Breast epithelium (tissue), 4 donors: Measurements from ENCODE around the gene PCDH7. TPM values are rescaled to one million over a fixed set of nuclear protein-coding genes. Genes with fewer than 3 reads are reported as not detected.
A peak's percentile ranks its signal among the peaks of the same experiment; 100 is the strongest.

ENCODE experiments used
- DNase-seq, 2 donors: peaks; one replicate each; pipeline ENCODE4 v3.0.0-alpha.2; 2019; ENCODE audit warnings: low spot score in 2 of 2
- H3K27ac ChIP-seq, 2 donors: fragments of 200-600 bp; sonication (generic) in 1 of 2; one replicate each; pipeline ENCODE4 v1.5.1; 2016 to 2019; ENCODE audit warnings: mild to moderate bottlenecking in 1 of 2
- H3K27me3 ChIP-seq, 2 donors: fragments of 200-600 bp; sonication (generic) in 1 of 2; one replicate each; pipeline versions ENCODE4 v1.5.1 to v1.6.0; 2017 to 2019; ENCODE audit warnings: control low read depth in 1 of 2, mild to moderate bottlenecking in 1 of 2
- H3K36me3 ChIP-seq: fragments of 200-600 bp; one replicate; pipeline ENCODE4 v1.5.1; 2019
- H3K4me1 ChIP-seq, 2 donors: fragments of 200-600 bp; sonication (generic); one replicate each; pipeline ENCODE4 v1.5.1; 2016 to 2019; ENCODE audit warnings: control low read depth in 1 of 2
- H3K4me3 ChIP-seq, 3 donors: fragments of 200-600 bp; sonication (generic); 1 replicate in 2 of 3; 2 replicates in 1 of 3; pipeline ENCODE4 v1.5.1; 2016 to 2019; ENCODE audit warnings: mild to moderate bottlenecking in 3 of 3, moderate library complexity in 2 of 3
- H3K9me3 ChIP-seq, 2 donors: fragments of 200-600 bp; sonication (generic) in 1 of 2; one replicate each; pipeline ENCODE4 v1.5.1; 2016 to 2019; ENCODE audit warnings: control low read depth in 1 of 2
- POLR2A ChIP-seq: fragments of 450-650 bp; IDR thresholded peaks from one replicate; pipeline ENCODE4 v1.6.1; 2016; ENCODE audit warnings: antibody characterized with exemption, mild to moderate bottlenecking, moderate library complexity
- POLR2AphosphoS5 ChIP-seq, 3 donors: sonication (generic); formaldehyde crosslinking; IDR thresholded peaks; one replicate each; pipeline ENCODE4 v1.6.1; 2017; ENCODE audit warnings: antibody characterized with exemption in 3 of 3
- intact Hi-C: fragments of 100-400 bp; cut with DNase I; formaldehyde crosslinking; loops from one replicate; pipeline ENCODE4 v1.15.1; 2023; ENCODE audit warnings: low total_unique reads
- total RNA-seq, 3 donors: library from RNA; depleted of rRNA; stranded (reverse); fragments of >200 nt; gene quantifications; one replicate each; pipeline ENCODE4 v1.1.0, GENCODE V29; 2016
- TF ChIP-seq, protein P1 (sequence below), 3 donors: fragments of 450-650 bp; IDR thresholded peaks; one replicate each; pipeline ENCODE4 v1.5.1; 2016 to 2017; ENCODE audit warnings: antibody characterized with exemption in 3 of 3, mild to moderate bottlenecking in 3 of 3, moderate library complexity in 3 of 3

Gene PCDH7
- total RNA-seq, 3 donors from 2014 or later = 6.1 to 30.9 (median 14.4) TPM

DNA sequence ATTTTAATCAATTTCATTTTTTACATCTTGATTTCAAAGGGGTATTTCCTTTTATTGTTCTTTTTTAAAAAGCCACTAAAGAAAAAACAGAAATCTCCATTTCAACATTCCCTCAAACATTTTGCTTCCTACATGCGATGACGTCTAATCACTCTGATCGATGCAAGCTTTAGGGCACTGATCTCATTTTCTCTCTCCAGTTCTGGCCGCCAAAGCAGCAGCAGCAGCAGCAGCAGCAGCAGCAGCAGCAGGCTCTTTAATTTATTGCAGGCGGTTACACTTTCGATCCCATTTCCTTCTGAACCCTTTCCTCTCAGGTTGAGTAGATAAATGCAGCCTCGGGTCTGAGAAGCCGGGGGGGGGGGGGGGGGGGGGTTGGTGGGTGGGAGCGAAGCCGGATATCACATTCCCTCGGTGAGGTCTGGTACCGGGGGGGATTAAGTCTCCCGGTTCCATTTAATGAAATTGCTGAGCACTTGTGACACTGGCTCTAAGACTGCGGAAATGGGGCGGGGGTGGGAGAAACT, 3.4 kb upstream of the PCDH7 start:
- intact Hi-C loops = no loop called here
- TF ChIP-seq POLR2A (no peak), POLR2AphosphoS5 (IDR thresholded peaks at IDR 0.05) (no peak)
- TF ChIP-seq, protein P1, sequence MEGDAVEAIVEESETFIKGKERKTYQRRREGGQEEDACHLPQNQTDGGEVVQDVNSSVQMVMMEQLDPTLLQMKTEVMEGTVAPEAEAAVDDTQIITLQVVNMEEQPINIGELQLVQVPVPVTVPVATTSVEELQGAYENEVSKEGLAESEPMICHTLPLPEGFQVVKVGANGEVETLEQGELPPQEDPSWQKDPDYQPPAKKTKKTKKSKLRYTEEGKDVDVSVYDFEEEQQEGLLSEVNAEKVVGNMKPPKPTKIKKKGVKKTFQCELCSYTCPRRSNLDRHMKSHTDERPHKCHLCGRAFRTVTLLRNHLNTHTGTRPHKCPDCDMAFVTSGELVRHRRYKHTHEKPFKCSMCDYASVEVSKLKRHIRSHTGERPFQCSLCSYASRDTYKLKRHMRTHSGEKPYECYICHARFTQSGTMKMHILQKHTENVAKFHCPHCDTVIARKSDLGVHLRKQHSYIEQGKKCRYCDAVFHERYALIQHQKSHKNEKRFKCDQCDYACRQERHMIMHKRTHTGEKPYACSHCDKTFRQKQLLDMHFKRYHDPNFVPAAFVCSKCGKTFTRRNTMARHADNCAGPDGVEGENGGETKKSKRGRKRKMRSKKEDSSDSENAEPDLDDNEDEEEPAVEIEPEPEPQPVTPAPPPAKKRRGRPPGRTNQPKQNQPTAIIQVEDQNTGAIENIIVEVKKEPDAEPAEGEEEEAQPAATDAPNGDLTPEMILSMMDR (IDR thresholded peaks at IDR 0.05) = no peak
- Histone ChIP-seq H3K27me3 (peaks cover 0 to 11% of the 10 kb centered on the region in 2 donors), H3K4me3 (peak overlapping the region; percentile 53 to 76 (median 61)), H3K4me1 (no peaks in the 10 kb centered on the region), H3K36me3 (no peaks in the 10 kb centered on the region), H3K27ac (peak overlapping the region in 1 of 2 donors; percentile 32), H3K9me3 (no peaks in the 10 kb centered on the region)
- no peak for DNase-seq

DNA sequence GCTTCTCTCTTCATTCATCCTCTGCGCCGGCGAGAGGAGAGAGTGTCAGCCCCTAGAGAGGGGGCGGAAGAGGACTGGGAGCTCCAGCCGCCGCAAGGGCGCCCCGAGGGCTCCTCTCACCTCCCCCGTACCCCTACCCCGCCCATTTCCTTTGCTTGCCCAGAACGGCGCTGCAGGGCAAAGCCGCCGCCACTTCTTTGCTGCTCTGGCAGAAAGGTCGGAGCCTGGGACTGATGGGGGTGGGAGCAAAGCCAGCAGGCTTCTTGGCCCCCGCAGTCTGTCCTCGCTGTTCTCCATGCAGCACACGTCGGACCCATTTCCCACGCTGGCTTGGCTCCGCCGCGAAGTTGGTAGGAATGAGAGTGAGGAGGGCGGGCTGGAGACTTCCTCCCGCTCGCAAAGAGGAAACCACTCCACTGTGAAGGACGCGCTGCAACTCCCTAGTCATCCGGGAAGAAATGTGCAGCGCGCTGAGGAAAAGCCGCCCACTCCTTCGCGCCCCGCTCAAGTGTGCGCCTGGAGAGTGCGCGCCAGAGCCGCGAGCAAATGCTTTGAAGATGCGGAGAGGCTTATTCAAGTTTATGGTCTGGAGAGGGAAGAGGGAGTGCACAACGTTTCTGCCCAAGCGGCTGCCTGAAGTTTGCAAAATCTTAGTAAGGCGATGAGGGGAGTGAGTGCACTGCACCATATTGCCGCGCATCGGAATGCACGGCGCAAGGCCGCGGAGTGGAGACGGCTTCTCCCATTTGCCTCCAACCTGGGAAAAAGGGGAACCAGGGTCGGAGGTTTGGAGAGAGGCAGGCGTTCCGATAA, 2.8 kb upstream of the PCDH7 start:
- no peak for DNase-seq
- TF ChIP-seq POLR2AphosphoS5 (IDR thresholded peaks at IDR 0.05) (no peak), POLR2A (no peak)
- TF ChIP-seq, protein P1 (IDR thresholded peaks at IDR 0.05) = no peak
- Histone ChIP-seq H3K27me3 (peaks cover 0 to 11% of the 10 kb centered on the region in 2 donors), H3K4me3 (peak overlapping the region; percentile 53 to 76 (median 61)), H3K36me3 (no peaks in the 10 kb centered on the region), H3K9me3 (no peaks in the 10 kb centered on the region), H3K27ac (peak overlapping the region in 1 of 2 donors; percentile 32), H3K4me1 (no peaks in the 10 kb centered on the region)
- intact Hi-C loops = no loop called here

DNA sequence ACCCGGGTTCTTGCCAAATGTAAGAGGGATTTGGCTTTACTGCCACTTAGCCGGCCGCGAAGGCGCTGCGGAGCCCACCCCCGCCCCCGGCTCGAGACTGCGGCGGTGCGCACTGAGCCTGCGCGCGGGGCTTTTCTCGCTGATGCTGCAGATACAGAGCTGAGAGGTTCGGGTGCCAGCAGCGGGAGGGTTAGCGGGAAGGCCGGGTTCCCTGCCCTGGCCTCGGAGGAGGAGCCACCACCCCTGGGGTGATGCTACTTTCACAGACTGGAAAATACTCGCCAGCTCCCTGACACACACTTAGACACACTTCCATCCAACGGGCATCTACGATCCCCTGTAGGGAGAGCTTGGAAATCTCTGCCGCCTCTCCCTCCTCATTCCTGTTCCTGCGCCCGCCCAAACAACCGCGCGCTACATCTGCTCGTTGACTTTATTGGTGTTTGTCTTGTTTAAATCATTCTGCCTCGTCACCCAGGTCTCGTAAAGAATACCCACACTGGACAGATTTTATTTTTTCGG, 2.1 kb upstream of the PCDH7 start:
- Histone ChIP-seq H3K4me1 (no peaks in the 10 kb centered on the region), H3K27me3 (peaks cover 0 to 11% of the 10 kb centered on the region in 2 donors), H3K27ac (peak overlapping the region; percentile 14 to 15), H3K36me3 (no peaks in the 10 kb centered on the region), H3K9me3 (no peaks in the 10 kb centered on the region), H3K4me3 (peak overlapping the region; percentile 53 to 76 (median 61))
- DNase-seq = no peak
- intact Hi-C loops = no loop called here
- TF ChIP-seq POLR2A (no peak), POLR2AphosphoS5 (IDR thresholded peaks at IDR 0.05) (no peak)
- TF ChIP-seq, protein P1 (IDR thresholded peaks at IDR 0.05) = no peak

DNA sequence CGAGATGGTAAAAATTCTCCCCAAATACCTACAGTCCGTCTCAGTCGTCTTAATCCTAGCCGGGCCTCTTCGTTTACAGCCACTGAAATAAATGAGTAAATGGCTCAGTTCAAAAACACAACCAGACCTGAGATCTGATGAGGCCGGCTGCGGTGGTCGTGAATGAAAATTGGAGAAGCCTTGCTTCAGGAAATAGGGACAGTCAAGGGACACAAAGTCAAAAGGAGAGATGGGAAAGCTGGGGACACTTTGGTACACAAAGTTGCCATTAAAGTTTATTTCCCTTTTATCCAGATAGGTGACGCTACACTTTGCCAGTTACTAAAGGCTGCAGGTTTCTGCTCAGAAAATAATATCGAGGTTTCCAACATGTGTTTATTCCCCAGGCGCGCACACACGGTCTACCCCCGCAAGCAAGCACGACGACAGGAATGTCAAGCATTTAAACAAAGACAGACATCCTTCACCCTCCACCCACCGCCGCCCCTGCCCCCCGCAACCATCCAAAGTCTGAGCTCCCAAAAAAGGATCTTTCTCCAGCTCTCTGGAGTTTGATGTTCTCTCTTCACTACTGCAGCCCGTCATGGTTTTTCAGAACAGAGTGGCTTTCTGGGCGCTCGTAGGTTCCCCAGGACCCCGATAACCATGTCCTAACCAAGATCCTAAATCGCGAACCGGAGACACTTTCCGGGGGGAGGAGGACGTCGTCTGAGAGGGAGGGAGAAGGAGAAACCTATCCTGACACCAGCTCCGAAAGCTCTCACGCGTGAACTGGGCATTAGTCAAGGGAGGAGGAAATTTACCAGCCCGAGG, 1.3 kb upstream of the PCDH7 start:
- TF ChIP-seq POLR2A (no peak), POLR2AphosphoS5 (IDR thresholded peaks at IDR 0.05) (no peak)
- TF ChIP-seq, protein P1 (IDR thresholded peaks at IDR 0.05) = no peak
- DNase-seq = no peak
- peaks cover 0 to 11% of the 10 kb centered on the region in 2 donors for H3K27me3 ChIP-seq
- peak overlapping the region; percentile 53 to 76 (median 61) for H3K4me3 ChIP-seq
- no peaks in the 10 kb centered on the region for H3K4me1 ChIP-seq
- no peaks in the 10 kb centered on the region for H3K36me3 ChIP-seq
- H3K9me3 ChIP-seq = no peaks in the 10 kb centered on the region
- peak overlapping the region; percentile 65 to 75 for H3K27ac ChIP-seq
- intact Hi-C loops = no loop called here
